Measurements from ENCODE around the gene PPP1R3C.

The PPP1R3C gene

DNA sequence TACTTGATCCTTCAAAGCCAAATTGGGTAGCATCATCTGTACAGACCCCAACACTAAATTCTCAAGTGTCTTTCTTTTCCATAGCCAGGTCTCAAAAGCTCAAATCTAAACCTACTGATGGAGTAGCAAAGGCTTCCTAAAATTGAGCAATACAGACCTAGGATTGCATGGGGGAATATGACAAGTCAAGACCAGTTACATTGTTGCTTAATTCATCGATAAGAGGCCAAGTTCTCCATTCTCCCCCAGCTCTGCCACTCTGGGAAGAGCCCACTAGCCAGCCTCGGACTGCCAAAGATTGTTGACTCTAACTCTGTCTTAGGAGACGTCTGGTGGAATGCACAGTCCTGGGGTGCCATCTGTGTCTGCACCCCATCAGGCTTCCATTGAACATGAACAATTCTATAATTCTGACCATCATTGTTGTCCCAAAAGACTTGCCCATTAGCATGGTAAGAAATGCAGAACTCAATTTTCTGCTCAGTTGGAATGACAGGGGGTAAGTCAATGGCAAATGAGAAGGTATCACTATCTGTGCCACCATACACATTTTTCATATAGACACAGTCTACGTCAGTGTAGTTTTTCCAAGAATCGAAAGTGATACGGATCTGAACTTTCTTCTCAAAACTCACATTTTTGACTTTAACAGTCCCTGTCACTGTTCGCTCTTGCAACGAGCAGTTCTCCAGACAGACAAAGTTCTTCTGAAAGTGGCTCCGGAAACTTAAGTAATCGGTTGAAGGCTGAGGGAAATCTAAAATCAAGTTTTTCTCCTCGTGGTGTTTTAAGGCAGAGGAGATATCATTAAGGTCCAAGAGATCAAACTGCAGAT lies 2.9 kb downstream of the PPP1R3C start:
- DNase-seq (ENCODE audit: low read depth in 2 of 2), result no peak

DNA sequence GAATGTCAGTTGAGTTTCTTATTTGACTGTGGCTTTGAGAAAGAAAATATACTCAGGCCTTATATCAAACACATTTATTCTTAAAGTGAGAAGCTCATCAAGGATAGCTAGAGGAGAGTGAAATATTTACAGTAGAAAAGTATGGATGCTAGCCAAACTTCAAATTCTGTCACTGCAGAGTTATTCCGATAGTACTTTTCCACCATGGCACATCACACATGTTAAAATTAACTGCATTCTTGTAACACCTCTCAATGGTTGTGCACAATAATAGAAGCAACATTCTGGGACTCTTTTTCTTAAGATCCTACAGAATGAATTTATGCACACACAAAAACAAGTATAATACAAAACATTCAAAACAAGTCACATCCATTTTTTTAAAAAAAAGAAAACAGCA lies 4.5 kb downstream of the PPP1R3C start:
- no peak for DNase-seq (ENCODE audit: low read depth in 2 of 2)

DNA sequence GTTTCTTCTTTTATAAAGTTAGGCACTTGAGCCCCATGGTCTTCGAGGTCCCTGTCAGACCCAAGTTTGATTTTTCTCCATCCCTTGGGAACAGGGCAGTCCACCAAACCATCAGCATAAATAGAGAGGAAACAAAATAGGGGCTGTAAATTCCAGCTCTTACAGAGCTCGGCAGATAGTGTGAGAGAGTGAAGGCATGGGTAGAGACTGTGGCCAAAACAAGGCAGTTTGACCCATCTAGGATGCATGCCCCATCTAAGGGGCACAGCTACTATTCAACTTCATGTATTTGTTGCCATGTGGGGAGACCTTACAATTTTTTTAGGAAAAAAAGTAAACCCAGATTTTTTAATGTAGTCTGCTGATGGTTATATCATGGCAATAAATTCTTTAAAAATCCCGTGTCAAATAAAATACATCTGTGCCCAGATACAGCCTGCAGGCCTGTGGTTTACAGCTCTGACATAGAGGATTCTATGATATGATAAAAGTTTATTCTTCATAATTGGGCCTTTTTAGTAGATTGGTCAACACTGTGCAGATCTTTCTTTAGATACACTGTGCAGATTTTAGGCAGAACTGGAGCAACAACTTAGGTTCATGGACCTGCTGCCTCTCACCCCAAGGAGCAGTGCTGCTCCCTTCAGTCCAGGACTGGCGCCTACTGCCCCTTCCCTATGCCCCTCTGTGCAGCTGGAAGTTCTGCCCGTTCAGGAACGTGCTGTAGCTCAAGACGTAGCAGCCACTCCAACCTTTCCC lies 5.3 kb downstream of the PPP1R3C start:
- DNase-seq (ENCODE audit: low read depth in 2 of 2), result no peak

DNA sequence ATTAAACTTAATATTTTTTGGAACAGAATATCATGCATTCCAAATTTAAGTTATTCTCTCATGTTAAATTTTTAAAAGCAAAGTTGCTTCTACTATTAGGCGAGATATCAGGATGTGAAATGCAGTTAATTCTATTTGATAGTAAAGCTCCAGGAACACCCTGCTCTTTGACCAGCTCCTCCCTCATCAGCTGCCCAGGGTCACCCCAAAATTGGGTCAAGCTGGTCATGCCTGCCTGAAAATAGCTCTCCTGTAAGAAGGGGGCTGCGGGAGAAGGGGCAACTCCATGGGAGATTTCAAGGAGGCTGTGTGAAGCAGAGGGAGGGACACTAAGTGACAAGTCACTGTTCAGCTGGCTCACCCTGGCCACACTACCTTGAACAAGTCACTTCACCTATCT lies 5.9 kb downstream of the PPP1R3C start:
- DNase-seq (ENCODE audit: low read depth in 2 of 2), result no peak

DNA sequence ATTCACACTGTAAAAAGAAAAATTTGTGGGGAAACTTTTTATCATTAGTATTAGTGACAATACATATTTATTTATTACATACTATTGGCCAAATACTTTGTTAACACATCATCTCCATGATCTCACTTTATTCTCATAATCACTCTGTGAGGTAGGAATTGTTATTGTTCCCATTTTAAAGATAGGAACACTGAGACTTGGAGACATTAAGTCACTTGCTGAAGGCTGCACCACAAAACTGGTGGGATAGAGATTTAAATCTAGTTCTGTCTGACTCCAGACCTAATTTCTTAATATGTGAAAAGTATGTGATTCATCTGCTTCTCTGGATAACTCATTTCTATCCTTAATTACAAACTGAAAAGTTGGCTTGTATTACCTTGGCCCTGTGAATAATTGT lies 8.2 kb downstream of the PPP1R3C start:
- DNase-seq (ENCODE audit: low read depth in 2 of 2), result no peak

DNA sequence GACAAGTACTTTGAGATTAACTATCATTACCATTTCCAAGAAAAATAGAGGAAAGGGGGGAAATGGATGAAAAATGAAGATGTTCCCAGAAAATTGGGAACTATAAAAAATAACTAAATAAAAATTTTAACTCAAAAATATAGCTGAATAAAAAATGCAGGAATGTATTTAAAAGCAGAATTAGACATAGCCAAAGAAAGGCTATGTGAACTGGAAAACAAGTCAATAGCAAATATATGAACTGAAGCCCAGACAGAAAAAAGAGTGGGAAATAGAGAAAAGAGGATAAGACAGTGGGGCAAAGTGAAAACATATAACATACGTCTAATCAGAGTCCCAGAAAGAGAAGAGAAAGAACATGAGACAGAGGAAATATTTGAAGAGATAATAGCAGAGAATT lies 10.3 kb downstream of the PPP1R3C start:
- no peak for DNase-seq (ENCODE audit: low read depth in 2 of 2)

DNA sequence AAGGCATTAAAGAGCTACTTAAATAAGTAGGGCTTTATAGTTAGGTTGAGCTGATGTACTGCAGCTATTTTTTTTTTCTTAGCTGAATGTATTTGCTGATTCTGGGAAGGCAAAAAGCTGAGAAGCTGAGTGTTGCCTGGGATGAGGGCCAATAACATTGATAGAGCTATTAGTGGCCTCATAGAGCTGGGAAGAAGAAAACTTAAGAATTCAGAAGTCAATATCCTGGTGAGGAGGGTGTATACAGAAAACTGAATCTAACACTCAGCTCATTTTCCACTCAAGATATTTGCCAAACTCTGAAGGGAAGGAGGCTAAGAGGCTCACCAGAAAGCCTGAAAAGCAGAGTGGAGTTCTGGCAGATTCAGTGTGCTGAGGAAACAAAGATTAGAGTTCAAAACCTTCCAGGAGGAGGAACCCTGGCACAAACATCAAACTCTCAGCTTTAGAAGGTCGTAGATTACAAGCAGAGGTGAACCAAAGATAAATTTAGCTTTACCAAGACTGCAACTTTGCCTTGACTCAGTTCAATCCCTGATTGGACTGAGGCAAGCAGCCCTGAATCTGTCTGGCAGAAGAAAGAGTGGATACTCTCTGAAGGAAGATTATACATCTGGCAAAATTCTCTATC lies 11.3 kb downstream of the PPP1R3C start:
- no peak for DNase-seq (ENCODE audit: low read depth in 2 of 2)

DNA sequence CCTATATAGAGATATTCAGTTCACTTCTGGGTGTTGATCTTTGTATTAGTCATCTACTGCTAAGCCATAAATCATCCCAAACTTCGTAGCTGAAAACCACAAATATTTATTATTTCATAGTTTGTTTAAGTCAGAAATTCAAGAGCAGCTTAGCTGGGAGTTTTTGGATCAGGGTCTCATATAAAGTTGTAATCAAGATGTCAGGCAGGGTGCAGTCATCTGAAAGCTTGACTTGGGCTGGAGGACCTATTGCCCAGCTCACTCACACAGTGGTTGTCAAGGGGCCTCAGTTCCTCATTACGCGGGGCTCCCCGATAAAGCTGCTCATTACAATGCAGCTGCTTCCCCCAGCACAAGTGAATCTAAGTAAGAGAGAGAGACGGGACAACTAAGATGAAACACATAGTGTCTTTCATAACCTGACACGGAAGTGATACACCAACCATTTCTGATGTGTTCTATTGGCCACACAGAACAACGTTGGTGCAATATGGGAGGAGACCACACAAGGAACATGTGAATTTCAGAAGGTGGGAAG lies 15.7 kb downstream of the PPP1R3C start:
- DNase-seq (ENCODE audit: low read depth in 2 of 2), result no peak

DNA sequence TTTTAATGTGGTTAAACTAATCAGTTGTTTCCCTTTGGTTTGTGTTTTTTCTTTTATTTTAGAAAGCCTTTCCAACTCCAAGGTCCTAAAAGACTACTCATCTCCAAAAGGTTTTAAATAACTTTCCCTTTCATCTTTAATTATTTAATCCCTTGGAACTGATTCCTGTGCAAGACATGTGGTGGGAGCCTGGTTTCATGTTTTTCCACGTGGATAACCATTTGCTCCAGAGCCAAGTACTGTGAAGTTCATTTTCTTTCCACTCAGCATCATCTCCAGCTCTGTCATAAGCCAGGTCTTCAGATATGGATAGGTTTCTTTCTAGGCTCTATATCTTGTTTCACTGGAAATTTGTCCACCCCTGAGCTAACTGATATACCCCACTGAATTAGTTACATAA lies 16.7 kb downstream of the PPP1R3C start:
- no peak for DNase-seq (ENCODE audit: low read depth in 2 of 2)

DNA sequence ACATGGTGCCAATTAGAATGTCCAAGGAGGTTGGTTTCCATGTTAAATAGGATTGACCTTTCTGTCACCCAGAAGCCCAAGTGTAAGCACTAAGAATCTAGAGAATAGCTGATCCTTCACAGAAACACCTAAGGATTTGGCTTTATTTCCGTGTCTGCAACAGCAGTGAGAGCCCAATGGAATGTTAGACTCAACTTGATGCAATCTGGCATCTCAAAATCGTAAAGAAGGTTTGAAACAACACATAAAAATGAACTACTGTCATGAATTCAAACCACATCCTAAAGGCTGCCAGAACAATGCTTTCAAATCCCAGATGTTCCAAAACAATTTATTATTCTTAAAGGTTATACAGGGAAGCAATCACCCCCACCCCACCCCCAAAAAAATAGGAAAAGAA lies 18.6 kb downstream of the PPP1R3C start:
- DNase-seq (ENCODE audit: low read depth in 2 of 2), result no peak

DNA sequence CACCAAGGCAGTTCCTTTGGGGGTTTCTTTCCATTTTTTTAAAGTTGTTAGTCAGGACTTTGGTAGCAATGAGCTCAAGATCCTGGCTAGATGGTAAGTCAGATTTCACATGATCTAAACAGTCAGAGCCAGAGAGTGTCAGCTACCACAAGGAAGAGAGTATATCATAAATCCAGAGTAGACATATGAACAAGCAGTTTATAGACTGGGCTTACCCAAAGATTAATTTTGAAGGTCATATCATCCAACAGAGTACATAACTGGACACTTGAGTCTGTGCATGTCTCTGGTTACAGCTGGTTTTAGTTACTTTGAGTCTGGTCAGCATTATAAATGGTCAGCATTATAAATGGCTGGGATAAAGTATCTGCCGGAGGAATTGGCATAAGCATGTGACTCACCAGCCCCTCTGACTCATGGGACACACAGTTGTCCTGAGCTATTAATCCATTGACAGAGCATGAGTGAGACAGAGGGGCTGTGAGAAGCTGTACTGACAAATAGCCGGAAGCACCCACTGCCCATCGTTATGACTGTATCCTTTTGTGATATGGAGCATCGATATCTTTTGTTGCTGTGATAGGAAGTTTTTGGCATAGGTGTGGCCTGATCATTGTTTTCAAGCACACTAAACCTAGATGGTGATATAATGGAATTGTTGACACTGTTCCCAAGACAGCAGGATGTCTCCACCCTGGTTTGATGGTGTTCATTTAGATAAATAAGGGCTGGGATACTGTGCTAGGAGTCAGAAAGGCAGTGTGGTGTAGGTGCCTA lies 19.3 kb downstream of the PPP1R3C start:
- no peak for DNase-seq (ENCODE audit: low read depth in 2 of 2)

DNA sequence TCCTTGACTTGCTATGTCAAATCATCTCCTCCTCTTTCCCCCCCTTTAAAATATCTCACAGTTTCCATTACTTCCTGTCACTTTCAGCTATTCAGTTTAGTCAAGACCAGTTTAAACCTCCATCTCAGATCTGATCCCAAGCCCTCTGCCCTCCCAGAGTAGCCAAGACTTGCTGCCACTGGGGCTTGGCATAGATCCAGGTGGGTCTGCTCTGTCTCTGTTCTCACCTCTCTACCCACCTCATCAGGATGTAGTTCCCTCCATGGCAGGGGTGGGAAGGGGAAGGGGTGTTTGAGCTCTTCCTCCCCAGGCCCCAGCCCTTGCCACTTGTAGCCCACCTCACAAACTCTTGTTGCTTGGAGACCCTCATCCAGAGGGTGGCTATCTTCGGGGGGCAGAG lies 22.0 kb downstream of the PPP1R3C start:
- no peak for DNase-seq (ENCODE audit: low read depth in 2 of 2)

DNA sequence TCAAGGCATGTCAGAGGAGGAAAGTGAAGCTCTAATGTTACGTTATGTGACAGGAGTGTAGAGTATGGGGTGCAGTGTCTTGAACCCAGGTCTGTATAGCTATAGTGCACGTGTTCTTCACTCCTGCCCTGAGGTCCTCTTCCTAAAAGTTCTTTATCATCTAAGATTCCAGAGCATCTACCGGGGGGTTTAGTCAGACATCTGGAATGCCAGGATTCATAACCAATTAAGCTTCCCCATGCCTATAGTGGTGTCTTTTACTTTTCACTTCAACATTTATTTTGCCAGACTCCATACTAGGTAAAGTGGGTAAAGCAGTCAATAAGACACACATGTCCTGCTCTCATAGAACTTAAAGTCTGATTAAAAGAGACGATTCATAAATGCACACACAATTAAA lies 22.4 kb downstream of the PPP1R3C start:
- no peak for DNase-seq (ENCODE audit: low read depth in 2 of 2)

DNA sequence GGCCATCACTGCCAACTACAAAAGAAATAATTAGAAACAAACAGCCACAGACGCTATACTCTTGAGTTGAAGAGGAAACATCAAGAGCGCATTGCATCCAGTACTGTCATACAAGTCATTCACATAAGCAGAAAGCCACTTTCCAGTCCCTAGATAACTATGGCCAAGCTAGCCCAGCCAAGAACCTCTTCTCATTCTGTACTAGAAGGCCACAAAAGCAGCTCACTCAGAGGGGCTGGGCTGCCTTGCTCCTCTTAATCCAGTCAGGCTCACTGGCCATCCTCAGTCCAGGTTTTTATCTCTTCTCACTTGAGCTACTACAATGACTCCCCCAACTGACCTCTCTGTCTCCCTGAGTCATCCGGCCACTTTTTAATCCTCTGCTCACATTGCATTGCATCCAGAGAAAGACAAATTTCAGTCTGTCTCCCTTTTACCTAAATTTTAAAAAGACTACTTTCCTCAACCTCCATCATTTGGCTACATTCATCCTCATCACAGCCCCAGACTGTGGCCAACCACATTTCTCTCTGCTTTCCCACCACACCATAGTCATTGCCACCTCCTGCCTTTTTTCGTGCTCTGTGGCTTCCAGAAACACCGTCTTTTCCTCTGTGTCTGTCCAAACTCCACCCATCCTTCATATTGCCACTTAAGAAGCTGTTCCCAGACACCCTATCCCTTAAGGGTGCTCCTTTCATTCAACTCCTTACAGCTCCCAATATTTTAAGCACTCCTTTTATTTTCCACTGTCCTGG lies 25.0 kb downstream of the PPP1R3C start:
- no peak for DNase-seq (ENCODE audit: low read depth in 2 of 2)

DNA sequence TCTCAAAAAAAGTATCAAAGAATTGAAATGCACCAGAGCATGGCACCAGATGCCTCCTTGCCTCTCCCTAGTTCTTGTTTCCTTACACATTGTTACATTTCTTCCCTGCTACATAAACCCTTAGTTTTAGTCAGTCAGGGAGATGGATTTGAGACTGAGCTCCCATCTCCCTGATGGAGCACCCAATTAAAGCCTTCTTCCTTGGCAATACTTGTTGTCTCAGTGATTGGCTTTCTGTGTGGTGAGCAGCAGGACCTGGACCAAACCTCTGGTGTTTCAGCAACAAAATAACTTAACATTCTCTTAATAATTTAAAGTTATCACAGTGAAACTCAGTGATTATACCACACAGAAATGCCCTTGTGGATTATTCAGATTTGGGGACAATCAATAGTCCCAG lies 26.9 kb downstream of the PPP1R3C start:
- DNase-seq (ENCODE audit: low read depth in 2 of 2), result no peak

DNA sequence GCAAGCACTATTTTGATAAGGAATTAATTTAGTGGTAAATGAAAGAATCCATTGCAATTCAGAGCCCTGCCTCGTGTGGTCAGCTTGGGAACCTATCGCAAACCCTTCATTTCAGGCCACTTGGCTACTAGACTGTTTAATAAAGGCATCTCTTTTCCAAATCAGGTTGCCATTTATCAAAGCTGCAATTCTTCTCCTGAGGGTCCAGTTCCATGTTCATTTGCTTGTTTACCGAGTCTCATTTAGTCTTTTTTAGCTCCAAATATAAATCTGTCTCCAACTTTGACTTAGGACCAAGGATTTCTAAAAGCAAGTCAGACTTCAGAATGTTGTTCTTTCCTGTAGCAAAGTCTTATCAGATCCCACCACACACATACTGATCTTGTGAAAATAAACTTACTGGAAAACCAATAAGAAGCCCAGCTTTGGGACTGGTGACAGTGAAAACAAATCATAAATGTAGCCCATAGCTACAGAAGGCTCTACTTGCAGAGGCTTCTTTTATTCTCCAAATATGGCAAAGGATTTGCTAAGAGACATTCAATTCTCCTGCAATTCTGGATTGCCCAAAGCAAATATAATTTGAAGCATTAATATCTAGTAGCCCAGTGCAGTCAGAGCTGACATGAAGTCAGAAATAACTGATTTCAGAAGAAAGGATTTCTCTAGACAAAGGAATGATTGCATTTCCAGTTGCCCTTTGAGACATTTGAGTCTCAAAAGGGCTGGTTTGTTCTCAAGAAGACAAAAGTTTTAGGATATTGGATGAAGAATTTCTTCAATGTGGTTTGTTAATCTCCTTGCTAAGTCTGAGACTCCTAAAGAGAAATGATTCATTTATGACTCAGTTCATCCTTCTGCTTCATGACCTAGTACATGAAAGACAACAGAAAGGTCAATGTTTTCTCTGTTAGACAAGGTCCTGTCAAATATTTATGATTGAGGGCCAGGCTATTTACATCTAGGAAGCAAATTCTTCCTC lies 28.0 kb downstream of the PPP1R3C start:
- DNase-seq (ENCODE audit: low read depth in 2 of 2), result no peak

DNA sequence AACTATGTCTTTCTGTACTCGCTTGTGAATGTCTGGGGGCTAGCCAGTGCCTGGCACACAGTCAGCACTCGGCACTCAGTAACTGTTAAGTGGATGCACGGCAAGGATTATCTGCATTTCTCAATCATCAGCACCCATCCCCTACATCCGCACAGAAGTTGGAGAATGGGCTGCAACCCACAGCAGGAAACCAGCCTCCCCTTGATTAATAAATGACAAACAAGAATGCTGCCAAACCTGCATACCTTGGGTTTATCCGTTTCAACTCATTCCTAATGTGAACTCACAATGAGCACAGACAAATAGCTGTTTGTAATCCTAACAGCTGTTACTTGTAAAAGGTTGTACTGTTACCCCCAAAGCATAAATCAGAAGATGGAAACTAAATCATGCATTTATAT lies 28.9 kb downstream of the PPP1R3C start:
- no peak for DNase-seq (ENCODE audit: low read depth in 2 of 2)

DNA sequence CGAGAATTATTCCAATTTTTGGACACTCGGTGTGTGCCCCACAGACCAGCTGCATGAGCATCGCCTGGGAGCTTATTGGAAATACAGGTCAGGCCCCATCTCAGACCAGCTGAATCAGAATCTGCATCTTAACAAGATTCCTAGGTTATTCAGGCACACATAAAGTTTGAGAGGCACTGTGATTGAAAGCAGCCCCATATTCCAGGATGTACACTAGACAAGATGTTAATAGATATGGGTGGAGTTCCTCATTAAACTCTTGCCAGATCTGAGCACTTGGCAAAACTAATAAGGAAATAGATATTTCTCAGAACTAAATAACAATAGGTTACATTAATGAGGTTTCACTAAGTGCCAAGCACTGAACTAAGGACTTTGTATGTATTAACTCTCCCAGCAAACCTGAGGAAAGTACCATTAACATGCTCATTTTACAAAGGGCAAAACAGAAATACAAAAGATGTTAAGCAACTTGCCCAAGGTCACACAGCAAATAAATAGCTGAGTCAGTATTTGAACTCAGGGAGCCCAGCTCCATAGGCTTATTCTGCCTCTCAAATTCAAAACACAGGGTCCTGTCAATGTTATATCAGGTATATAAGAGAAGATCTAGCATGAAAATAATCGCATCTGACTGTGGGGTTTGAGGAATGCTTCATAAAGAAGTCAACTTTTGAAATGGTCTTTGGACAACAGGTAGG lies 29.9 kb downstream of the PPP1R3C start:
- DNase-seq (ENCODE audit: low read depth in 2 of 2), result no peak

DNA sequence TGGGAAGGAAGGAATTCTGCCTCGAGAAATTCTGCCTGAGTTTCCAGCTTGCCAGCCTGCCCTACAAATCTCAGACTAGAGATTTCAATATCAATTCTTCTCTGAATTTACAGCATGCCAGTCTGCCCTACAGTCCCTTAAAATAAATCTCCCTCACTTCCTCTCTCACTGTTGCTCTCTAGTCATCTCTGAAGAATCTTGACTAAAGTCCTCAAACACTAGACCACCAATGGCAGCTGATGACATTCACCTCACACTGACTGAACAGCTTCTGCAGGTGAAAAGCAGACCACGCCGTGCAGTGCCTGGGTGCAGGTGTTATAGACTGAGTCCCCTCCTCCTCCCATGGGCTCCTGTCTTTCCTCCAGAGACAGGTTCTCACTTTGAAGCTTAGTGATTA lies 30.4 kb downstream of the PPP1R3C start:
- no peak for DNase-seq (ENCODE audit: low read depth in 2 of 2)

Measured in stimulated activated CD4-positive, alpha-beta T cell treated with anti-CD3 and anti-CD28 coated beads, Interleukin-15, amount 100 ng/mL, for 48 hours (primary cell).